HG03135 (cell line): ENCODE data around the gene DDX25.
"Not testable (repeated sequence)": the region's sequence is repeated elsewhere in the genome, so short reads cannot be mapped to it uniquely, and the experiment has no call there.

Experiments
- ATAC-seq: cut with Tn5 transposase; IDR thresholded peaks from one replicate; pipeline ENCODE4 v1.9.1; 2021; ENCODE audit warnings: mild to moderate bottlenecking, moderate library complexity; ENCODE audit not compliant: unreplicated experiment

Gene DDX25

DNA sequence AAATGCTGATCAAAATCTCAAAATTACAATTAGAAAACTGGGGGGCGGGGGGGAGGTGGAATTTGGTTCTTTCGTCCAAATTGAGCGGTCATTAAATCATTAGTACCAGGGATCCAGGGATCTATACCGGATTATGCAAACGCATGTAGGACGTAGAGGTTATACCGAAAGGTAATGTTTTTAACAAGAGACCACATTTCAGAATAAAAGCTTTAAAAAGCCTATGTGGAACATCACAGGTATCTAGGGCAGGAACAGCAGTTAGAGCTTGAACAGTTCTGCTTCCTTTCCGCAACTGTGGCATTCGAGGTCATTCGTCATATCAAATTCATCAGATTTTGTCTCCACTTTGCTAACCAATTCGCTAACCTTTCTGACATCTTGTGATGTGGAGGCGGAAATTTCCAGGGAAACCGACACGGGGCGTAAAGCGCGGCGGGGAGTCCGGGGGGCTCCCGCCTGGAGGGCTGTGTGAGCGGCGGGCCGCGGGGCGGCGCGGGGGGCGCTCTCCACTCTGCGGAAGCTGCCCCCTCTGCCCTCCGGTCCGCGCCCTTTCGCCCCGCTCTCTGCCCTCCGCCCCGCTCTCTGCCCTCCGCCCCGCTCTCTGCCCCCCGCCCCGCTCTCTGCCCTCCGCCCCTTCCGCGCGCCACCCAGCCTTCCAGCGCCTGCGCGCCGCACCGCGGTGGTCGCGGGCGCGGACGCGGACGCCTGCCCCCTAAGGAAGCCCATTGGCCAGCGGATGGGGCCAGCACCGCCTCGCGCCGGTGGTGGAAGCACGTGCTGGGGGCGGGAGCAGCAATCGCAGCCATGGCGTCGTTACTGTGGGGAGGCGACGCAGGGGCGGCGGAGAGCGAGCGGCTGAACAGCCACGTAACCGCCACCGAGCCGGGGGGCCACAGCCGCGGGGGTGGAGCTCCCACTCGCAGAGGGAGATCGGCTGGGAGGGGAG, at the start of gene DDX25:
DDX25 (plus strand) TSS at position 798 of the 949 bp plus-strand sequence; CDS start at position 808, 10 bp downstream.
- no peak for ATAC-seq

- ATAC-seq, result not testable (repeated sequence)
Observed at GRCh38 chr11:125857670-125858069, 46.6 kb upstream of the DDX25 start.

DNA sequence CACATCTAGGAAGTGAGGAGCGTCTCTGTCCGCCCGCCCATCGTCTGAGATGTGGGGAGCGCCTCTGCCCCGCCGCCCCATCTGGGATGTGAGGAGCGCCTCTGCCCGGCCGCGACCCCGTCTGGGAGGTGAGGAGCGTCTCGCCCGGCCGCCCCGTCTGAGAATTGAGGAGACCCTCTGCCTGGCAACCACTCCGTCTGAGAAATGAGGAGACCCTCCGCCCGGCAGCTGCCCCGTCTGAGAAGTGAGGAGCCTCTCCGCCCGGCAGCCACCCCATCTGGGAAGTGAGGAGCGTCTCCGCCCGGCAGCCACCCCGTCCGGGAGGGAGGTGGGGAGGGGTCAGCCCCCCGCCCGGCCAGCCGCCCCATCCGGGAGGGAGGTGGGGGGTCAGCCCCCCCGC, 41.5 kb upstream of the DDX25 start:
- ATAC-seq, result not testable (repeated sequence)

GRCh38 chr11:125865354-125865753, 39.0 kb upstream of the DDX25 start:
- not testable (repeated sequence) for ATAC-seq

DNA sequence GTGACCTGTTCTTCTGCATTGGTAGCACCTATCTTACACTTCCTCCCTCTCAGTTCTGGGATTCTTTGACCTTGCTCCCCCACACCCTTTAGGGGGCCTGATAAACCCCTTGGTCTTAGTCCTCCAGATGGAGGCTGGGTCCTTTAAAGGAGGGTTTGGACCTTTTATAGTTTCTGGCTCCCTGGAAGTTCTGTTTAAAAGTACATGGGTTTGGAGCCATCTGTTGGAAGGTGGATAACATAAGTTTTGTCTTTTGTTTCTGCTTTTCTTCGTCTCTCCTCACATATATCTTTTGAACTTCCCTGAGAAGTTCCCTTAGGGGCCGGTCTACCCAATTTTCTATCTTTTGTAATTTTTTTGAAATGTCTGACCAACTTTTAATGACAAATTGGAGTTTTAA, 34.8 kb upstream of the DDX25 start:
- no peak for ATAC-seq

GRCh38 chr11:125871391-125872137, 32.7 kb upstream of the DDX25 start:
- ATAC-seq, result no peak

- ATAC-seq, result no peak
Observed at GRCh38 chr11:125872138-125872491, 32.2 kb upstream of the DDX25 start.

DNA sequence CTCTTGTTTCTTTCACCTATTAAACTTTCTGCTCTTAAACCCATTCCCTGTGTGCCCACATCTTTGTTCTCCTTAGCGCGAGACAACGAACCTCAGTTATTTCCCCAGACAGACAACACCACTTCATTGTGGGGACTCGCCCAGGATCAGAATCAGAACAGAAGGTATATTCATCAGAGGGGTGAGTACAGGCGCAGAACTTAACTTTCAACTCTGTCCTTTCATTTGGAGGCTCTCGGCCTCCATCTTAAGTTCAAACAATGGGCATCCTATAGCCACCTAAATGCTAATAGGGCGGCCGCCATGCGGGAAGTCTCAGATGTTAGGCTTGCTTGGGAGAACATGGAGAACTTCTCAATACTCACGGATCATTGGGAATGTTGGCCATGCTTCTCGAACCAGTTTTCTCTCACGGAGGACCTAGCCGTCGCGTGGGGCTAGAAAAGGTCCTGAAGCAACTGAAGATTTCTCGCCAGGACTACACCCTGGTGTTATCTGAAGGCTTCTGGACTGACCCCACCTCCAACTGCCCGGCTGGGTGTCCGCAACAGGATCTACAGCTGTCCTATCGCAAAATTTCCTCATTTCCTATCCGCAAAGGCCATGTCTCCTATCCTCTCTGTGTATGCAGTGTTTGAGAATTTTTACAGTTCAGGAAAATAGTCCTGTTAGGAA, 30.3 kb upstream of the DDX25 start:
- no peak for ATAC-seq

GRCh38 chr11:125874556-125875124, 29.7 kb upstream of the DDX25 start:
- no peak for ATAC-seq

DNA sequence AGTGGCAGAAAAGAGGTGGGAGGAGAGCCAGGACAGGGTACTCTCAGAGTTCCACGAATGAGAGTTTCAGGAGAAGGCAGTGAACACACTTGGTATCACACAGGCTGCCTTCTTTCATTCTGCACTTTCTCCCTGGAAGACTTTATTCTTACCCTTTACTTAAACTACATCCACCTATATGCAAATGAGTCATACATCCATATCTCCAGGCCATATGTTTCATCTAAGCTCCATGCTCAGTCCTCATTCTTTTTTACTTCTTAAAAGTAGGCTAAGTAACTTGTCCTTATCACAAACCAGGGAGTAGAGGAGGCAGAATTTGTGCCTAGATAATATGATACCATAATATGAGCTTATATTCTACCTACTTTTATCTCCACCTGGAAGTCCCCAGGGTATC, 23.0 kb upstream of the DDX25 start:
- no peak for ATAC-seq

GRCh38 chr11:125883375-125883774, 20.9 kb upstream of the DDX25 start:
- no peak for ATAC-seq

DNA sequence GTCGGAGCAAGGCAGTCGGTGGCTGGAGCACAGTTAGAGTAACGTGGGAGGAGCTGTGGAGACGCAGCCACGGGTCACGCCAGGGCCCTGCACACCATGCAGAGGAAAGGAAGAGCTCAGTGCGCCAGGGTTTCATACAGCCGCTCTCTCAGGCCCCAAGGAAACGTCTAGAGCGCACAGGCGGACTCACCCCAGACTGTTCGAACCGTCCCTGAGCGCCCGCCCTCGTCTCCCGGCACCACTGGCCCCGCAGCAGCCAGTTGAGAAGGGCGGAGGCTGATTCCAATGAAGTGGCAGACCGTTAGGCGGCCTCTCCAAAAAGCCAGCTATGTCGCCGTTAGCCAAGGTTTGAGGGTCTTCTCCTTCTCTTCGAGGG, 17.3 kb upstream of the DDX25 start:
- ATAC-seq, result peak; percentile 36

GRCh38 chr11:125887373-125888324, 16.7 kb upstream of the DDX25 start, which contains the start of gene HYLS1:
HYLS1 (plus strand) TSS chr11:125887668; CDS start chr11:125899369, 11,701 bp downstream.
- ATAC-seq, result peak; percentile 88

DNA sequence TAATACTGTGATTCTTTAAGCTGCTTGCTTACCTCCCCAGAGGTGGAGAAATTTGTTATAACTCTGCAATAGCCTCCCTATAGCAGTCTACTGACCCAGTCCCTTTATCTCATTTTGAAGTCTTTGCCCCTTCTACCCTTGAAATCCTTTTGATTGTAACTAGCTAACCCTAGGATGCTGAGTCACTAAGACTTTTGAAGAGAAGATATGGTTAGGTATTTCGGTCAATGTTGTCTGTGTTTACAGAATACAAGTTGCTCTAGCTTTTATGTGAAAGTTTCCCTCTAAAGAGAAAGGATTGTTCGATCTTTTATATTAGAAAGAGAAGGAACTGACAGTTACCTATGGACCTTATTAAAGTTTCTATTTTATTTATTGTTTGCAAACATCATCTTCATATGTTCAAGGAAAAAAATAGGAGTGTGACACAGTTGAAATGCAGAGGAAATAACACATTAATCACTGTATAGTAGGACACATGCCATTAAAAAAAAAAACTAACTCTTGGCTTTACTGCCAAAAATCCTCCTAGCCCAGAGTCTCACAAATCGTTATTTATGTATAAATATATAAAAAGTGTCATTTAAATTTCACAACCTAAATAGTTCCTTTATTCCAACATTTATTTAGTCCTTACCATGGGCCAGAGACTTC, 13.7 kb upstream of the DDX25 start:
- no peak for ATAC-seq

- no peak for ATAC-seq
Observed at GRCh38 chr11:125892071-125892470, 12.2 kb upstream of the DDX25 start.

GRCh38 chr11:125892994-125893393, 11.3 kb upstream of the DDX25 start:
- ATAC-seq, result no peak

DNA sequence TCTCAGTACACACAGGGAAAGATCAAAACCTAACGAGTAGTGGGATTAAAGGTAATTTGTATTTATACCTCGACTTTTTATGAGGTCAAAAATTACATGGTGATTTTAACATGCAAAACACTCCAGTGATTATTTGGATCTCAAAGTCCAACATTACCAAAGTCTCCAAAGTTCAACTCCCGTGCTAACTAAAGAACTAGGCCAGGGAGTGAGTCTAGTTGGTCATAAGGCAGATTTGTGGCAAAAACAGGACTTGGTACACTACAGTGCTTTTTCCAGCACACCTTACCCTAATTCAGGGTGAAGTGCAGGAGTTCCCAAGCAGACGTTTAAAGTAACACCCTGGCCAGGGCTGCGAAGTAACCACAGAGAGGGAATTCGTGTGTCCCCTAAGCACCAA, 2.4 kb upstream of the DDX25 start:
- ATAC-seq, result no peak

GRCh38 chr11:125902277-125902926, 1.9 kb upstream of the DDX25 start:
- ATAC-seq, result no peak
